GM12878 (cell line): ENCODE data around the gene CACNA2D3.

Experiments used
- CEBPB ChIP-seq, 2 experiments: fragments of 150-350 bp in 1 of 2; IDR thresholded peaks; 2 replicates each; pipeline ENCODE4 v1.6.1; 2012 to 2014; ENCODE audit warnings: low read depth in 2 of 2, low read length in 2 of 2, borderline replicate concordance in 1 of 2, inconsistent platforms in 1 of 2
- CTCF ChIP-seq, 3 experiments: IDR thresholded peaks in 2 of 3; conservative IDR thresholded peaks in 1 of 3; 2 replicates each; pipeline ENCODE4 v1.5.1; 2011; ENCODE audit warnings: low read depth in 3 of 3, low read length in 3 of 3, mild to moderate bottlenecking in 3 of 3, control low read depth in 2 of 3, moderate library complexity in 2 of 3, inconsistent platforms in 1 of 3, mixed read lengths in 1 of 3; ENCODE audit not compliant: control insufficient read depth in 2 of 3, insufficient read depth in 1 of 3; ENCODE audit errors: extremely low read depth in 1 of 3
- GABPA ChIP-seq: IDR thresholded peaks from 2 replicates; pipeline ENCODE4 v1.6.1; 2014; ENCODE audit warnings: antibody characterized with exemption, low read depth, mild to moderate bottlenecking, inconsistent platforms
- NFXL1 ChIP-seq: fragments of 450-650 bp; IDR thresholded peaks from 2 replicates; pipeline ENCODE4 v1.6.1; 2017; ENCODE audit warnings: antibody characterized with exemption, mild to moderate bottlenecking, borderline replicate concordance
- POLR2AphosphoS5 ChIP-seq: IDR thresholded peaks from 2 replicates; pipeline ENCODE4 v1.6.1; 2011; ENCODE audit warnings: mild to moderate bottlenecking, low read length, inconsistent platforms
- TCF7 ChIP-seq: IDR thresholded peaks from 2 replicates; pipeline ENCODE4 v1.6.1; 2014; ENCODE audit warnings: antibody characterized with exemption, borderline replicate concordance

DNA sequence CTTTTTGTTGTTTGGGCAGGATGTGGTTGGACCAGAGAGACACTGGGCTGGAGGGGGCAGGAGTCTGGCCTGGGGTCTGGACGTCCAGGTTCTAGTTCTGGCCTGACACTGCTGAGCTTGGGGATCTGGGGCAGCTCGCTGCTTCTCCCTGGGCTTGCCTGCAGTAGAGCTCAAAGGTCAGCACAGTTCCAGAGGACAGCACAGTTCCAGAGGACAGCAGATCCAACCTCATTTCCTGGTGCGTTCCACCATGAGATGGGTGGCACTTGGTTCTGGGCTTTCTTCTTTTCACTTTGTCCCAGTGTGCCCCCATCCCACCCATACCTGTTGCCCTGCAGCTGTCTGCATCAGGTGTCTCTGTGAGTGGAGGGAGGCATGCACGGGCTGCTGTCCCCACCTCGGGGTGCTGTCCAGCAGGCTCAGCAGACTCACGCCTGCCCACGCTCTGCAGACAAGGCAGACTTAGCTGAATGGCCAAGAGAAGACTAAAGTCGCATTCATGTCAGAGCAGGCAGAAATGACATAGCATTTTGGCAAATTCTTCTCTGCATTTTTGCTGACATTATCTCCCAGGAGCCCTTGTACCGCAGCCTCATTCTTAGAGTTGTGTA lies 16.7 kb downstream of the CACNA2D3 start:
- no peak for TF ChIP-seq POLR2AphosphoS5
- no peak for TF ChIP-seq GABPA
- TF ChIP-seq NFXL1: no peak
- no peak for TF ChIP-seq CTCF (IDR thresholded peaks at IDR 0.05 in 2 of 3, conservative IDR thresholded peaks at IDR 0.05 in 1 of 3; ENCODE audit: control insufficient read depth in 2 of 3, extremely low read depth in 1 of 3, insufficient read depth in 1 of 3, low read depth in 3 of 3, low read length in 3 of 3)
- no peak for TF ChIP-seq TCF7
- TF ChIP-seq CEBPB (IDR thresholded peaks at IDR 0.05; ENCODE audit: borderline replicate concordance in 1 of 2, low read depth in 2 of 2, low read length in 2 of 2): no peak
